Mesendoderm (in vitro differentiated cells): ENCODE data around the gene CXADR.
A peak's percentile ranks its signal among the peaks of the same experiment; 100 is the strongest.

Experiments used
- DNase-seq: peaks from one replicate; pipeline ENCODE4 v3.0.0; 2013
- H2AK5ac ChIP-seq: 2 replicates; pipeline ENCODE4 v1.6.1; 2013; ENCODE audit warnings: low read length, inconsistent platforms
- H2BK120ac ChIP-seq: 2 replicates; pipeline ENCODE4 v1.6.1; 2013; ENCODE audit warnings: low read depth, mild to moderate bottlenecking, low read length, moderate library complexity, mixed read lengths
- H2BK15ac ChIP-seq: replicated peaks from 2 replicates; pipeline ENCODE4 v1.6.1; 2013; ENCODE audit warnings: low read depth, mild to moderate bottlenecking, moderate library complexity
- H2BK5ac ChIP-seq: 2 replicates; pipeline ENCODE4 v1.6.1; 2013; ENCODE audit warnings: low read length, inconsistent platforms
- H3K18ac ChIP-seq: 2 replicates; pipeline ENCODE4 v1.6.1; 2013; ENCODE audit warnings: mild to moderate bottlenecking, low read length, mixed read lengths
- H3K23ac ChIP-seq: one replicate; pipeline ENCODE4 v1.6.1; 2013; ENCODE audit warnings: low read length
- H3K27ac ChIP-seq: 2 replicates; pipeline ENCODE4 v1.5.1; 2013; ENCODE audit warnings: low read depth, mild to moderate bottlenecking, inconsistent platforms, low read length, moderate library complexity
- H3K27me3 ChIP-seq: 2 replicates; pipeline ENCODE4 v1.6.1; 2013; ENCODE audit warnings: low read length, control low read depth, mild to moderate bottlenecking, inconsistent platforms; ENCODE audit not compliant: insufficient read depth, poor library complexity
- H3K36me3 ChIP-seq: 2 replicates; pipeline ENCODE4 v1.6.1; 2013; ENCODE audit warnings: low read length, inconsistent platforms; ENCODE audit not compliant: control insufficient read depth, insufficient read depth
- H3K4ac ChIP-seq: one replicate; pipeline ENCODE4 v1.6.1; 2013; ENCODE audit warnings: low read depth, mild to moderate bottlenecking, low read length, moderate library complexity
- H3K4me1 ChIP-seq: 2 replicates; pipeline ENCODE4 v1.6.1; 2013; ENCODE audit warnings: low read depth, low read length, inconsistent platforms; ENCODE audit not compliant: control insufficient read depth
- H3K4me2 ChIP-seq: 2 replicates; pipeline ENCODE4 v1.6.1; 2013; ENCODE audit warnings: low read length
- H3K4me3 ChIP-seq: 2 replicates; pipeline ENCODE4 v1.5.1; 2013; ENCODE audit warnings: mild to moderate bottlenecking, low read length
- H3K56ac ChIP-seq: one replicate; pipeline ENCODE4 v1.6.1; 2013; ENCODE audit warnings: low read length
- H3K79me1 ChIP-seq: 2 replicates; pipeline ENCODE4 v1.6.1; 2013; ENCODE audit warnings: low read length, inconsistent platforms
- H3K79me2 ChIP-seq: 2 replicates; pipeline ENCODE4 v1.6.1; 2013; ENCODE audit warnings: mild to moderate bottlenecking, low read length; ENCODE audit not compliant: control insufficient read depth, insufficient read depth
- H3K9ac ChIP-seq: 2 replicates; pipeline ENCODE4 v1.6.1; 2013; ENCODE audit warnings: low read length, inconsistent platforms
- H4K5ac ChIP-seq: one replicate; pipeline ENCODE4 v1.6.1; 2013; ENCODE audit warnings: low read length
- H4K8ac ChIP-seq: one replicate; pipeline ENCODE4 v1.6.1; 2013; ENCODE audit warnings: low read depth, mild to moderate bottlenecking, control low read depth, low read length, moderate library complexity
- WGBS: extraction: QIAGEN DNeasy Blood & Tissue Kit; methylation state at CpG from one replicate; pipeline ENCODE4 v1.1.7; 2013; ENCODE audit warnings: low lambda C conversion rate, missing lambda C conversion rate; ENCODE audit not compliant: insufficient coverage; ENCODE audit errors: extremely low coverage; 5-methylcytosine and 5-hydroxymethylcytosine counted together

Gene CXADR

GRCh38 chr21:17585875-17586450 lies 73.1 kb downstream of the CXADR start:
- Histone ChIP-seq H4K5ac (no peak overlapping the region), H3K18ac (no peak overlapping the region), H3K79me2 (no peaks in the 10 kb centered on the region), H3K27ac (no peak overlapping the region), H3K4me2 (no peak overlapping the region), H3K9ac (no peak overlapping the region), H3K4me1 (no peaks in the 10 kb centered on the region), H3K4me3 (no peak overlapping the region), H3K56ac (no peak overlapping the region), H4K8ac (no peak overlapping the region), H2AK5ac (no peak overlapping the region), H3K79me1 (no peaks in the 10 kb centered on the region), H2BK120ac (no peak overlapping the region), H2BK5ac (no peak overlapping the region), H3K4ac (no peak overlapping the region), H3K23ac (no peak overlapping the region), H2BK15ac (no peak overlapping the region), H3K36me3 (no peaks in the 10 kb centered on the region), H3K27me3 (no peaks in the 10 kb centered on the region)
- peak; percentile 50 for DNase-seq
- WGBS = no CpG with 5 or more reads among the region's 3 CpGs

GRCh38 chr21:17590430-17590829 lies 77.6 kb downstream of the CXADR start:
- Histone ChIP-seq H3K36me3 (no peaks in the 10 kb centered on the region), H3K4me1 (no peaks in the 10 kb centered on the region), H3K18ac (no peak overlapping the region), H4K8ac (no peak overlapping the region), H2AK5ac (no peak overlapping the region), H3K79me2 (no peaks in the 10 kb centered on the region), H2BK5ac (no peak overlapping the region), H4K5ac (no peak overlapping the region), H3K9ac (no peak overlapping the region), H3K56ac (no peak overlapping the region), H3K79me1 (no peaks in the 10 kb centered on the region), H3K27ac (no peak overlapping the region), H3K27me3 (no peaks in the 10 kb centered on the region), H3K23ac (no peak overlapping the region), H2BK15ac (no peak overlapping the region), H3K4ac (no peak overlapping the region), H3K4me2 (no peak overlapping the region), H2BK120ac (no peak overlapping the region), H3K4me3 (no peak overlapping the region)
- DNase-seq = no peak
- no CpG with 5 or more reads among the region's 4 CpGs for WGBS

- no peak overlapping the region for H3K4me3 ChIP-seq
- H3K27ac ChIP-seq = no peak overlapping the region
- H3K36me3 ChIP-seq = peaks cover 5% of the 10 kb centered on the region
- no peaks in the 10 kb centered on the region for H3K27me3 ChIP-seq
- no peak overlapping the region for H3K9ac ChIP-seq
- H2BK15ac ChIP-seq = no peak overlapping the region
- H3K18ac ChIP-seq = no peak overlapping the region
- no peak overlapping the region for H3K4me2 ChIP-seq
- H3K4me1 ChIP-seq = no peaks in the 10 kb centered on the region
- no peak overlapping the region for H2BK120ac ChIP-seq
- H3K56ac ChIP-seq = no peak overlapping the region
- no peak overlapping the region for H2BK5ac ChIP-seq
- H3K4ac ChIP-seq = no peak overlapping the region
- no peak for DNase-seq
- WGBS = no CpG with 5 or more reads among the region's 1 CpG
- H2AK5ac ChIP-seq = no peak overlapping the region
- H4K8ac ChIP-seq = no peak overlapping the region
- H3K79me2 ChIP-seq = no peaks in the 10 kb centered on the region
- H4K5ac ChIP-seq = no peak overlapping the region
- no peak overlapping the region for H3K23ac ChIP-seq
- H3K79me1 ChIP-seq = no peaks in the 10 kb centered on the region
Observed at GRCh38 chr21:17597680-17598079, 84.8 kb downstream of the CXADR start.

GRCh38 chr21:17598437-17598836 lies 85.6 kb downstream of the CXADR start:
- no peak overlapping the region for H2BK120ac ChIP-seq
- no peak overlapping the region for H4K5ac ChIP-seq
- H3K36me3 ChIP-seq = peaks cover 5% of the 10 kb centered on the region
- no peak overlapping the region for H3K27ac ChIP-seq
- WGBS = no CpG with 5 or more reads among the region's 3 CpGs
- H2BK5ac ChIP-seq = no peak overlapping the region
- DNase-seq = no peak
- H3K18ac ChIP-seq = no peak overlapping the region
- H3K4ac ChIP-seq = no peak overlapping the region
- no peak overlapping the region for H4K8ac ChIP-seq
- no peaks in the 10 kb centered on the region for H3K27me3 ChIP-seq
- no peaks in the 10 kb centered on the region for H3K4me1 ChIP-seq
- H3K4me3 ChIP-seq = no peak overlapping the region
- no peaks in the 10 kb centered on the region for H3K79me2 ChIP-seq
- H3K23ac ChIP-seq = no peak overlapping the region
- no peak overlapping the region for H3K9ac ChIP-seq
- H2BK15ac ChIP-seq = no peak overlapping the region
- no peak overlapping the region for H3K4me2 ChIP-seq
- no peaks in the 10 kb centered on the region for H3K79me1 ChIP-seq
- no peak overlapping the region for H3K56ac ChIP-seq
- no peak overlapping the region for H2AK5ac ChIP-seq

- no peak for DNase-seq
- Histone ChIP-seq H3K9ac (no peak overlapping the region), H4K5ac (no peak overlapping the region), H3K4me3 (no peak overlapping the region), H3K79me1 (peaks cover 2% of the 10 kb centered on the region), H2BK5ac (no peak overlapping the region), H3K18ac (no peak overlapping the region), H3K27ac (no peak overlapping the region), H3K23ac (no peak overlapping the region), H3K4ac (no peak overlapping the region), H3K36me3 (peaks cover 10% of the 10 kb centered on the region), H2AK5ac (no peak overlapping the region), H4K8ac (no peak overlapping the region), H3K79me2 (peaks cover 6% of the 10 kb centered on the region), H3K4me2 (no peak overlapping the region), H2BK15ac (no peak overlapping the region), H3K4me1 (no peaks in the 10 kb centered on the region), H3K27me3 (no peaks in the 10 kb centered on the region), H2BK120ac (no peak overlapping the region), H3K56ac (no peak overlapping the region)
- WGBS = no CpG with 5 or more reads among the region's 3 CpGs
Observed at GRCh38 chr21:17602874-17603273, 90.0 kb downstream of the CXADR start.

- Histone ChIP-seq H3K79me1 (peaks cover 3% of the 10 kb centered on the region), H3K4me3 (no peak overlapping the region), H3K36me3 (peaks cover 5% of the 10 kb centered on the region), H3K56ac (no peak overlapping the region), H2AK5ac (no peak overlapping the region), H3K9ac (no peak overlapping the region), H3K4ac (no peak overlapping the region), H3K23ac (no peak overlapping the region), H4K8ac (no peak overlapping the region), H2BK5ac (no peak overlapping the region), H3K27me3 (no peaks in the 10 kb centered on the region), H2BK120ac (no peak overlapping the region), H3K79me2 (peaks cover 39% of the 10 kb centered on the region), H3K18ac (peak overlapping the region; percentile 32), H2BK15ac (no peak overlapping the region), H3K27ac (no peak overlapping the region), H4K5ac (no peak overlapping the region), H3K4me2 (no peak overlapping the region), H3K4me1 (no peaks in the 10 kb centered on the region)
- WGBS = no CpG with 5 or more reads among the region's 2 CpGs
- DNase-seq = no peak
Observed at GRCh38 chr21:17607684-17608083, 94.8 kb downstream of the CXADR start.
